Body of pancreas (tissue), 4 donors: Measurements from ENCODE around the gene TIMP2. TPM values are rescaled to one million over a fixed set of nuclear protein-coding genes. Genes with fewer than 3 reads are reported as not detected.
A peak's percentile ranks its signal among the peaks of the same experiment; 100 is the strongest.

Experiments used
- ATAC-seq: fragments of 150-250 bp; one replicate; pipeline ENCODE4 v1.9.1; 2016
- DNase-seq, 4 donors: peaks; one replicate each; pipeline ENCODE4 v3.0.0-alpha.2; 2019
- H3K27ac ChIP-seq, 4 donors: fragments of 200-600 bp; sonication (generic); 1 replicate in 3 of 4; 2 replicates in 1 of 4; pipeline versions ENCODE4 v1.5.1 to v1.6.1; 2016 to 2019; ENCODE audit warnings: mild to moderate bottlenecking in 1 of 4, mixed read lengths in 1 of 4, moderate library complexity in 1 of 4
- H3K27me3 ChIP-seq, 2 donors: fragments of 200-600 bp; sonication (generic); one replicate each; pipeline ENCODE4 v1.6.0; 2016; ENCODE audit warnings: mild to moderate bottlenecking in 1 of 2
- H3K36me3 ChIP-seq, 2 donors: fragments of 200-600 bp; sonication (generic); replicated peaks in 1 of 2; 2 replicates each; pipeline ENCODE4 v1.5.1; 2016; ENCODE audit warnings: low read depth in 2 of 2; ENCODE audit not compliant: insufficient read depth in 1 of 2
- H3K4me1 ChIP-seq: fragments of 200-600 bp; sonication (generic); one replicate; pipeline ENCODE4 v1.6.0; 2016
- H3K4me3 ChIP-seq, 2 donors: fragments of 200-600 bp; sonication (generic); 1 replicate in 1 of 2; 2 replicates in 1 of 2; pipeline ENCODE4 v1.5.1; 2016 to 2019
- H3K9me3 ChIP-seq, 3 donors: fragments of 200-600 bp; sonication (generic); 1 replicate in 2 of 3; 2 replicates in 1 of 3; pipeline ENCODE4 v1.5.1; 2016
- CTCF ChIP-seq, 7 experiments: fragments of 450-650 bp in 4 of 7; fragments of 200-600 bp in 3 of 7; sonication (generic) in 3 of 7; IDR thresholded peaks; one replicate each; pipeline ENCODE4 v1.5.1; 2016 to 2019; ENCODE audit warnings: antibody characterized with exemption in 7 of 7
- POLR2A ChIP-seq, 3 donors: fragments of 450-650 bp; IDR thresholded peaks; one replicate each; pipeline ENCODE4 v1.6.1; 2016; ENCODE audit warnings: antibody characterized with exemption in 3 of 3, mild to moderate bottlenecking in 2 of 3
- WGBS, 2 donors: methylation state at CpG; one replicate each; pipeline ENCODE4 v1.1.5; 2017; 5-methylcytosine and 5-hydroxymethylcytosine counted together
- intact Hi-C: fragments of 100-400 bp; cut with DNase I; formaldehyde crosslinking; loops from one replicate; pipeline ENCODE4 v1.15.1; 2023
- total RNA-seq, 2 donors: library from RNA; depleted of rRNA; stranded (reverse); fragments of >200 nt; gene quantifications; one replicate each; pipeline ENCODE4 v1.1.0, GENCODE V29; 2016

TIMP2 gene
- total RNA-seq, 2 donors from 2014 or later = 50.1 to 53.7 TPM

GRCh38 chr17:78929908-78930775, 5.0 kb upstream of the TIMP2 start:
- Histone ChIP-seq H3K36me3 (no peaks in the 10 kb centered on the region), H3K4me1 (peaks cover 27% of the 10 kb centered on the region), H3K4me3 (no peak overlapping the region), H3K9me3 (no peaks in the 10 kb centered on the region), H3K27me3 (no peaks in the 10 kb centered on the region), H3K27ac (no peak overlapping the region)
- no peak for ATAC-seq
- WGBS, 2 donors = 76 to 86% methylated on average over 10 to 31 of the region's 31 CpGs
- intact Hi-C loops = no loop called here
- no peak for DNase-seq
- TF ChIP-seq POLR2A (IDR thresholded peaks at IDR 0.05) (no peak), CTCF (IDR thresholded peaks at IDR 0.05) (no peak)

- no peak for TF ChIP-seq POLR2A (IDR thresholded peaks at IDR 0.05)
- peak in 1 of 7 experiments; percentile 3 for TF ChIP-seq CTCF (IDR thresholded peaks at IDR 0.05)
Measured at GRCh38 chr17:78925662-78926555, 722 bp upstream of the TIMP2 start.

GRCh38 chr17:78924481-78925151, 571 bp downstream of the TIMP2 start:
- H3K4me1 ChIP-seq = peaks cover 49% of the 10 kb centered on the region
- intact Hi-C loops = no loop called here

More at GRCh38 chr17:78925662-78926555, 722 bp upstream of the TIMP2 start:
- no peaks in the 10 kb centered on the region for H3K36me3 ChIP-seq
- DNase-seq (peak; percentile 54 to 80 (median 66)), ATAC-seq (peak; percentile 31)
- intact Hi-C loops = no loop called here
- H3K27ac ChIP-seq = peak overlapping the region; percentile 74 to 93 (median 88)
- 38 to 57% methylated on average over 14 to 33 of the region's 33 CpGs for WGBS, 2 donors
- peaks cover 36% of the 10 kb centered on the region for H3K4me1 ChIP-seq
- no peaks in the 10 kb centered on the region for H3K27me3 ChIP-seq
- H3K9me3 ChIP-seq = no peaks in the 10 kb centered on the region
- no peak overlapping the region for H3K4me3 ChIP-seq

More at GRCh38 chr17:78924481-78925151, 571 bp downstream of the TIMP2 start:
- H3K4me3 ChIP-seq = peak overlapping the region; percentile 59 to 74
- H3K27ac ChIP-seq = peak overlapping the region; percentile 74 to 93 (median 88)
- no peaks in the 10 kb centered on the region for H3K36me3 ChIP-seq
- no peaks in the 10 kb centered on the region for H3K27me3 ChIP-seq
- DNase-seq = peak in 2 of 4 donors; percentile 34 to 41
- no peaks in the 10 kb centered on the region for H3K9me3 ChIP-seq
- 0% methylated on average over 38 of the region's 64 CpGs; no CpG with 5 or more reads in 1 of the 2 donors for WGBS, 2 donors
- TF ChIP-seq CTCF (IDR thresholded peaks at IDR 0.05) (no peak), POLR2A (IDR thresholded peaks at IDR 0.05) (no peak)
- peak; percentile 13 for ATAC-seq
